Fibroblast of upper back skin (primary cell): ENCODE measurements around the gene TRIM29.
"Not testable (repeated sequence)": the region's sequence is repeated elsewhere in the genome, so short reads cannot be mapped to it uniquely, and the experiment has no call there.

Experiments used
- DNase-seq: peaks from one replicate; pipeline ENCODE4 v3.0.0-alpha.2; 2013

The TRIM29 gene

DNA sequence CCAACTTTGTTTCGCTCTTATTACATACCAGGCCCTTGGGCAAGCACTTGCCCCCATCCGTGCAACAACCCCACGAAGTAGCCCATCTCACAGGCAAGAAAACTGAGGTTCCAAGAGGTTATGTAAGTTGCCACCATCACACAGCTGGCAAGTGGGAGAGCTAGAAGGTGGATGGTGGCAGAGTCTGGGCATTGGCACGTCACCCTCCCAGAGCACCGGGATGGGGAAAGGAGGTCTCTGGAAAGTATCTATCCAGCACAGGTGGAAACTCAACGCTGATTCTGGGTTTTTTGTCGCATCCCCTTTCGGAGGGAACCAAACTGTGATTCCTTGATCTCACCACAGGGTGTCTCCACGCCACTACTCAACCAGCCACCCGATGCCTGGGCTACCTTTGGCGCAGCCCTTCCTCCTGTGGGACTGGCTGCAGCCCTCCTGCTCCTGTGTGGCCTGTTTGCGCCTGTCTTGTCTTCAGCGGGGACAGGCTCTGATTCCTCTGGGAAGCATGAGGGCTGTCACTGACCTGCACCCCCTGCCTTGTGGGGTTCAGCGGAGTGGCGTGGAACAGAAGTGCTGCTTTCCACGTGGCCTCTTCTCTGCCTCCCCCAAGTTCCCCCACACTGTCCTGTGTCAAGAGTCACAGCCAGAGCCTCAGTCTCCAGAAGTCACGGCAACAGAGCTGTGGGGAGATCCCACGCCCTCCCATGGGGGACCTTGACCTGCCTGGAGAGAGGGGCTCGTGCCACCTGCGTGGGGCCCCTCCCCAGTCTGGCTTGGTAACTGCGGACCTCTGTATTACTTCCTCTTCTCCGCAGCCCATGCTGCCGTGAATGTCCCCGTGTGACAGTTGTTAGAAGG lies 34.4 kb upstream of the TRIM29 start:
- peak; percentile 64 for DNase-seq

DNA sequence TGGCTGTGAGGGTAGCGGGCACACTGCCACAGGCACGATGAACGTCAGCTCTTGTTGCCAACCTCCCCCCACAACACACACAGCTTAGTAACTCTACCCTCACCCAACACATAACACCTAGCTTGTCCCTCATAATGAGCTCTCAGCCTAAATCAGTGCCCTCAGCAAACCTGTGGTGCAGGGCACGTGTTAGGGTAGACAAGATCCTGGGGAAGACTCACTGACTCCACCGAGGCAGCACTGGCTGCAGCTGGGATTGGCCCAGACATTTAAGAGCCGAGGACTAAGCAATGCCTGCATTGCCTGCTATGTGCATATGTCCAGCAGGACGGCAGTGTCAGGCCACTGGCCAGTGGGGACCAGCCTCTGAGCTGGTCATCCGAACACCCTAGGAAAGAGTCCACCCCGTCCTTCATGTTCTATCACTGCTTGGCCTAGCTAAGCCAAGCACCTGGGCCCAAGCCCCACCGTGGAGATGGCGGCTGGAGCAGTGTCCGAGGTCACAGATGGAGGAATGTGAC lies 32.9 kb upstream of the TRIM29 start:
- no peak for DNase-seq

DNA sequence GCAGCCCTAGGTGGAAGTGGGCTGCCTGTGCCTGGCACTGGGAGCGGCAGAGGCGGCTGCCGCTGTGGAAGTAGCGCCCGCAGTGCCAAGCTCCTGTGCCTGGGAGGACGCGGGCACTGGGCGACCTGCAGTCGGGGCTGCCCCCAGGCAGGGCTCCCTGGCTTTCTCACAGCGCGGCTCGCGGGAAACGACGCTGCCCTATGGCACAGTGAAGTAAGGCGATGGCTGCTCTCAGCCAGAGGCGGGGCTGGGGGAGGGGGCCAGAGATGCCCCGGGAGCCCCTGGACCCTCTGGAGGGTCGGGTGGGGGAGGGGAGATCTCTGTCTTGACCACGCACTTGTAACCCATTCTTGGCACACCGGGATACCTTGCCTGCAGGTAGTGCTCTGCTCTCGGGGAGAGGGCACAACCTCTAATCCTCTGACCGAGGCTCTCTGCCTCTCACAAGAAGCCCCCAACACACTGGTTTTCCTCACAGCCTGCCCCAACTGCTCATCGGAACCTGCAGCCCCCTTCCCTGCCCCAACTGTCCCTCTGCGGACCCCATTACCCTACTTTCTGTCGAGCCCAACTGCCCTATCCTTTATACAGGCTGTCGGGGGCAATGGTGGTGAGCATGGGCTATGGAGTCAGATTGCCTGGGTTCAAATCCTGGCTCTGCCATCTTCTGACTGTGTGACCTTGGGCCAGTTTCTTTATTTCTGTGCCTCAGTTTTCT lies 32.2 kb upstream of the TRIM29 start:
- no peak for DNase-seq

DNA sequence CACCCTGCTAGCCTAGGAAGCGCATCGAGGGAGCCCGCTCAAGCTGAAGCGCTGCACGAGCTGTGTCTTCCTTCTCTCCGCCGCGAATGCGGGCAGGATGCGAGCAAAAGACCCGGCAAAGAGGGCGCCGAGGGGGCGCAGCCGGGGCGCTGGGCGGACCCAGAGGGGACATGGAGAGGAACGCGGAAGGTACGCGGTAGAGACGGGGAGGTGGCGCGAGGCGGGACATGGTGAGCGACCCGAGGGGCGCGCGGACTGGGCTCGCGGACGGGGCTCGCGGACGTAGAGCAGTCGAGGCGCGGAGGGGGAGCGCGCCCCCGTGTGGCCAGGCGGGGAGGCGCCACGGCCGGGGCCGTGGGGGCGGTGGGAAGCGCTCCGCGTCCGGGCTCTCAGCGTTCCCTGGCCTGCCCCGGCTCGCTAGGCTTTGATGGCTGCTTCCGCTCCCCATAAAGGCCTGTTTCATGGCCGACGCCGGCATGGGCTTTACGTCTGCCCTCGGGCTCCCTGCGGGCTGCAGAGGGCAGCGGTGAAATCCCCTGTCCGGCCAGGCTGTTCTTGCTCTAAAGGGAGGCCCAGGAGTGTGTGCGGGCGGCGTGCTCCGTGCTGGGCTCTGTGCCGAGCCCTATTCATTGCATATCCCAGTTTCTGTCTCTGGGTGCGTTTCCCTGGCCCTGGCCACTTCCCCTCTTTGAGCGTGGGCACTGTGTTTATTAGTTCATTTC lies 31.2 kb upstream of the TRIM29 start:
- peak; percentile 52 for DNase-seq

DNA sequence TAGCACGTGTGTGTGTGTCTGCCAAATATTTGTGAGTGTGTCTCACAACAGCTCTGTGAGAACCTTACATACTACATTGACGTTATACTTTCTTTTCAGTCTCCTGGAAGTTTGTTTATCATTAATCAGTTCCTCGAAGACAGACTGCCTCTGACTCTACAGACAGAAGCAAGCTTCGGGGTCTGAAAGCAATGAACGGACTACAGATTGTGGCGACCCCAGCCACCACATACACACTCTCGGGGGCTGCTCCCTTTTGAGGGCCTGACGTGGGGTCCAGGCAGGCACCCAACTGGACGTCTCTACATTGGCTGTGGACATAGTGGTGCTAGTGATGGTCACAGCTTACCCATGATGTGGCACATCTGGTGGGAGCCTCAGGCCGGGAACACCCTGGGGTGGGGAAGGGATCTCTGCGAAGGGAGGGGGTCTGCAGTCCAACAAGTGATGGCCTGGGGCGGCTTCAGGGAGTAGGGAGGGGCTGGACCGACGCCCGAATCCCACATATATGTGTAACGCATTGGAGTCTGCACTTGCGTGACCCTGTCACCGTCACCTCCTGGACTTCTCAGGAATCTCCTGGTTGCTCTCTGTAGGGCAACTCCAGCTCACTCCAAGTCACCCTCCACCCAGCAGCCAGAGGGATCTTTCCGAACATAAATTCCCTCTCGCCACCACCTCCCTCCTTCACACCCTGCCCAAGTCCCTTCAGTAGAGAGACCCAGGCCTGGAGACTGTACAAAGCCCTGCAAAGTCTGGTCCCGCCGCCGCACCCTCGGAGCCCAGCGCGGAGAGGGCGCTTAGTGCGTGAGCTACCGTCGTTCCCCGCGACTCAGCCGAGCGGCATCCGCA lies 30.4 kb upstream of the TRIM29 start:
- no peak for DNase-seq

DNA sequence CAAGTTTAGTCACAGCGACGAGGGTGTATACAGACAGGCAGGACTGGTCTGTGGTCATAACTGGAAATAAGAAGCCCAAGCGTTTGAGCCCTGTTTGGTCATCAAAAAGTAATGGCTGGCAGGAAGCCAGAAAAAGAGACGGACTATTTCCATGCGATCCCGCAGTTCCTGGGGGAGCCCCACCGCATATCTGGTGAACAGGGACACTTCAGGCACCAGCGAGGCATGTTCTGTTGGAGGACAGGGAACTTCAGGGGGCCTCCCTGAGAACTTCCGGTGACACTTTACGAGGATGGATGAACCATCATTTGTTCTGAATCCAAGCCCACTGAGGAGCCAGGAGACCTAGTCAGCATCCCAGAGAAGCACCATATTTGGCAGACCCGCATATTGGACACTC lies 29.7 kb upstream of the TRIM29 start:
- no peak for DNase-seq

DNA sequence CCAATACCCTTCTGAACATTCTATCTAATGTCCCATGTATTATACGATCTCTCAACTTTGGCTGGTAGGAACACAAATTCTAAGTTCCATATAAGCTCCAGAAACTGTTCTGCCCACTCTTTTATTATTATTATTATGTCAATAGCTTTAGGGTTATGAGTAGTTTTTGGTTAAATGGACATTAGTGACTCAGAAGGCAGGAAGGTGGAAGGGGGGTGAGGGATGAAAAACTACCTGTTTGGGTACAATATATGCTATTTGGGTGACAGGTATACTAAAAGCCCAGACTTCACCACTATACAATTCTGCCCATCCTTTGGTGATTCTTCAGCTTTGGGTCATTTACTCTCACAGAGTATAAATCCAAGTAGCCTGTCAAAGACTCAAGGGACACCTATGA lies 22.5 kb upstream of the TRIM29 start:
- DNase-seq, result no peak

DNA sequence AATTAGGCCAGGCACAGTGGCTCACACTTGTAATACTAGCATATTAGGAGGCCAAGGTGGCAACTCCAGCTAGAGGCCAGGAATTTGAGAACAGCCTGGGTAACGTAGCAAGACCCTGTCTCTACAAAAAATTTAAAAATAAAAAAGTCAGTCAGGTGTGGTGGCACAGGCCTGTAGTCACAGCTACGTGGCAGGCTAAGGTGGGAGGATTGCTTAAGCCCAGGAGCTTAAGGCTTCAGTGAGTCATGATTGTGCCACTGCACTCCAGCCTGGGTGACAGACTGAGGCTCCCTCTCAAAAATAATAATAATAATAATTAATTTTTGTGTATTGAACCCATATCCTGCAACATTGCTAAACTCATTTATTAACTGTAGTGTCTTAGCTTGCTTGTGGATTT lies 15.3 kb upstream of the TRIM29 start:
- no peak for DNase-seq

DNA sequence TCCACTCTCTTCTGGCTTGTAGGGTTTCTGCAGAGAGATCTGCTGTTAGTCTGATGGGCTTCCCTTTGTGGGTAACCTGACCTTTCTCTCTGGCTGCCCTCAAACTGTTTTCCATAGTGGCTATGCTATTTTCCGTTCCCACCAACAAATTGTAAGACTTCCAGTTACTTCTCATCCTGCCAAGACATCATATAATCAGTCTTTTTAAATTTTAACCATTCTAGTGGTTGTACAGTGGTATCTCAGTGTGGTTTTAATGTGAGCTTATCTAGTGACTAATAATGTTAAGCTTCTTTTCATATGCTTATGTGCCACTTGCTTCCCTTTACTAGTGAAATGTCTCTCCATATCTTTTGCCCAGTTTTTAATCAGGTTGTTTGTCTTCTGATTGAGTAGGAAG lies 13.6 kb upstream of the TRIM29 start:
- DNase-seq, result peak; percentile 22

DNA sequence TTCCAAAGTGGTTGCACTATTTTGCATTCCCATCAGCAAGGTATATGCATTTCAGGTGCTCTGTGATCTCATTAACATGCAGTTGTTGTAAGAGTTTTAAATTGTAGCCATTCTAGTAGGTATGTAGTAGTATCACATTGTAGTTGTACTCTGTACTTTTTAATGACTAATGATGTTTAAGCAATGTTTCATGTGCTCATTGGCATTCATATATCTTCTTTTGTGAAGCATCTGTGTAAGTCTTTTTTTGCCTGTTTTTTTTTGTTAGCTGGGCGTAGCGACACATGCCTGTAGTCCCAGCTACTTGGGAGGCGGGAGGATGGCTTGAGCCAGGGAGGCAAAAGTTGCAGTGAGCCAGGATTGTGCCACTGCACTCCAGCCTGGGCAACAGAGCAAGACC lies 11.3 kb upstream of the TRIM29 start:
- DNase-seq, result no peak

DNA sequence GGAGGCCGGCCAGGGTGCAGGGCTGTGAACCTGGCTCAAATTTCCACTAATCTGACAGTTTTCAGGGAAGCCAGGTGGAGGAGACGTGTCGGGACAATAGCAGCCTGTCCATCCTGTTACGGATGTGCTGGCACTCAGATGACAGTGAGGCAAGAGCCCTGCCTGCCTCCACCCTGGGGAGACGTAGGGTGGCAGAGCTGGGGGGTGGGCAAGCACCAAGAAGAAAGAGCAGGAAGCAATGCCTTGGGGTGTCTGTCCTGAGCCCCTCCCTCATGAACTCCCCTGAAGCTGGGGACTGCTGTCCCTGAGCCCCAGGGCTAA lies 10.0 kb upstream of the TRIM29 start:
- no peak for DNase-seq

DNA sequence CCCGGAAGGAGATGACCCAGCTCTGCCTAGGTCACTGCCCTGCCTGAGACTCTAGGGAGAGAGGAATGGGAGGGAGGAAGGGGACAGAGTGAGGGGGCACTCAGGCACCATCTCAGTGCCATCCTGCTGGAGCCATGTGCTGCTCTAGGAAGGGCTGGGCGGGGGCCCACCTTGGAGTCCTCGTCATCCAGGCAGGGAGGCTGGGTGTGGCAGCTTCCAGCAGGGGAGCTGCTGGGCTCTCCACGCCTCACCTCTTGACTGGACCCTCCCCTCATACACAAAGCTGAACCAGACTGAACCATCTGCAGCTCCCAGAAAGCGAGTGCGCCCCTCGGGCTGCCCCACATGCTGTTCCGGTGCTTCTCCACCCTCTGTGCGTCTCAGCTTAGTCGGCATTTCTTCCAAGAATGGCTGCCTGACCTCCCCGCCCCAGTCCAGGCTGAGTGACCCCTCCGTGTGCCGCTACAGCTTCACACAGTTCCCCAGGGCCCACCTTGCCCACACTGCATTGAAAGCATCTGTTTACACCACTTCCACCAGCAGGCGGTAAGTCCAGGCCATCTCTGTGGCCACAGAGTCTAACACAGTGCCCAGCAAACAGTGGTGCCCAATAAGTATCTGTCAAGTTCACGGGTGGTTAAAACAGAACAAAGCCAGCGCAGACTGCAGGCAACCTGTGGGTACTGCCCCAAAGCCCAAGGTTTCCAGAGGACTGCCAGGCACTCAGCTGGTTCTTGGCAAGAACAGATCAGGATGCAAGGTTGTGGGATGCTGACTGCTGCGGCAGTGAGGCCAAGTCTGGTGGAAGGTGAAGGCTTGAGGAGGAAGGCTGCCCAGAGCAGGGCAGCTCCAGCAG lies 9.4 kb upstream of the TRIM29 start:
- no peak for DNase-seq

DNA sequence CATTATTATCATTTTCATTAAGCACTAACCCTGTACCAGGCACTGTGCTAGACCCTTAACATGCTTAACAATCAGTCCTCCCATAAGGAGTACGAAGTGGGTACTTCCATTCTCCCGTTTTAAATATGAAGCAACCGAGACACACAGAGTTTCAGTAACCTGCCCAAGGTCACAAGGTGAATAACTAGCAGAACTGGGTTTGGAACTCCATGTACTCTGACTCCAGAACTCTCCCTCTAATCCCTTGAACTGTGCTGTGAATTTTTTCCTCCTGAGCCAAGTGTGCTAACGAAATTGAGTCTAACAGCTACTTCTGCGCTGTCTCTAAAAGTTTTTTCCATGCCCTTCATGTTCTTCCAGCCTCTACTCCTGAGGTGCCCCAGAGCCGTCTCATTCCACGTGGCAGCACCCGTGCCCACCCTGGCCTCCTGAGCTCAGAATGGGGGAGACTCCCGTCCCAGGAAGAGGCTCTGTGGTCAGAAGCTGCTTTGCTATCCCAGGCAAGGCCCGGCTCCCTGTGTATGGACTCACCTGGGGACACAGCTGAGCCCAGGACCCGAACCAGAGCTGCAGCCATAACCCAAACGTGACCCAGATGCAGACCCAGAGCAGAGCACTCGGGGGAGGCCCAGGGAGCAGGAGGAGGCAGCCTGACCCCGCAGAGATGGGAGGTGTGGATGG lies 8.6 kb upstream of the TRIM29 start:
- no peak for DNase-seq

DNA sequence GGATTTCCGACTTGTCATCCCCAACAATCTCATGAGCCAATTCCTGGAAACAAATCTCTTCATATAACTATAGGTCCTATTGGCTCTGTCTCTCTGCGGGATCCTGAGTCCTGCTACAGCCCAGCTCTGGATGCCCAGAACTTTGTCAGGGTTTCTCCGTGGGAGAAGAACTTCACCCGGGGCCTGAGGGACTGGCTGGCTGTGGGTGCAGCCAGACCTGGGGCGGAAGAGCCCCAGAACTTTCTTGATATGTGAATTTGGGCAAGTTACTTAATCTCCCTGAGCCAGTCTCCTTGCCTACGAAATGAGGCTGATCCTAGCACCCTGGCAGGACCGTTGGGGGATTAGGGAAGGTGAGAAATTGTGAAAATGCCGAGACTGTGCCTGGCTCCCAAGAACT lies 6.6 kb upstream of the TRIM29 start:
- DNase-seq, result no peak

DNA sequence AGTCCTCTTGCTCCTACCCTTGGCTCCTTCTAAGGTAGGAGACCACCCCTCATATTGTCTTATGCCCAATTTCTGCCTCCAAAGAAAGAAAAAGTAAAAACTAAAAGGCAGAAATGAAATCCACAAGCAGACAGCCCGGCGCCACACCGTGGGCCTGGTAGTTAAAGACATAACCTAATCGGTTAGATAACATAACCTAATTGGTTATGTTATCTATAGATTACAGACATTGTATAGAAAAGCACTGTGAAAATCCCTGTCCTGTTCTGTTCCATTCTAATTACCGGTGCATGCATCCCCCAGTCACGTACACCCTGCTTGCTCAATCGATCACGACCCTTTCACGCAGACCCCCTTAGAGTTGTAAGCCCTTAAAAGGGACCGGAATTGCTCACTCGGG lies 5.6 kb upstream of the TRIM29 start:
- DNase-seq, result not testable (repeated sequence)

DNA sequence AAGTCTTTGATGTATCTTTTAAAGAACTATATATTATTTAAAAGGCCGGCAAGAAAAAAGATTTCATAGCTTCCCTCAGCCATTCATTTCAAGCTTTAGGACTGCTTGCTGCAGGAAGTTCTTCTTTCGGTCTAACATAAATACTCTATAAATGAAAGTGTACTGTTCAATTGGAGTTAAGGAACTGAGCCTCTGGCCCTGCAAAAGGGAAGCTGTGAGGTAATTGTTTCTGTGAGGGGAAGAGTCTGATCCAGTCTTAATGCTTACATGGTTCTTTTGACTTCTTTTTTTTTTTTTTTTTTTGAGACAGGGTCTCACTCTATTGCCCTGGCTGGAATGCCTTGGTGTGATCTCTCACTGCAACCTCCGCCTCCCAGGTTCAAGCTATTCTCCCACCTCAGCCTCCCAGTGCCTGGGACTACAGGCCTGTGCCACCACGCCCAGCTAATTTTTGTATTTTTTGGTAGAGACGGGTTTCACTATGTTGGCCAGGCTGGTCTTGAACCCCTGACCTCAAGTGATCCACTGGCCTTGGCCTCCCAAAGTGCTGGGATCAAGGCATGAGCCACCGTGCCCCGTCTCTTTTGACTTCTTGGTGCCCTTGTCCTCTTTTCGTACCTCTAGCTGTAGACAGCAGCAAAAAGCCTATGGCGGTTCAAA lies 4.7 kb upstream of the TRIM29 start:
- DNase-seq, result no peak

DNA sequence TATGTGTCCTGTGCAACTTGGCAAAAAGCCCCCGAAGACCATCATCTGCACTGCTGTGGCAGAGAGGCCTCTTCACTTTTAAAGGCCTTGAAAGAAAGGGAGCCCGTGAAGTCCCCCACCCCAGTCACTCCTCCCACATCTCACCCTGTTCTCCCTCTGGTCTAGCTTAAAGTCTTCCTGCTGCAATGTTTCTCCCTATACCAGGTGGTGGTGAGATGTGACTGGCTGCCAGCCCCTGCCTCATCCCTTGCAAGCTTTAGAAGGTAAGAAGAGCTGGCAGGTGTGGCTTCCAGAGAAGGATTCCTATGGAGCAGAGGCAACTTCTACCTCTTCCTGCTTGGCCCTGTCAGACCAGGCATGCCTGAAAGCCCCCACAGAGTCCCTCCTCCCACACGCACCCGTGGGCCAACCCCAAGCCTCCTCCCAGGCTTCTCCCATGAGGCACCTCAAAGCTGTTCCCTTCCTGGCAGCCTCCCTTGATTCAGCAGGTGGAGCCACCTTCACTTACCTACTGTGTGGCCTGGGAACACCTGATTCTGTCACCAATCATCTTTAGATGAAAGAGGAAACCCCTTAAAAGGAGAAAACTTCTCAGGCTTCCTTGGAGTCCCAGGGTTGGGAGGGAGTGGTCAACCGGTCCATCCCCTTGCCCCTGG lies 4.0 kb upstream of the TRIM29 start:
- no peak for DNase-seq

DNA sequence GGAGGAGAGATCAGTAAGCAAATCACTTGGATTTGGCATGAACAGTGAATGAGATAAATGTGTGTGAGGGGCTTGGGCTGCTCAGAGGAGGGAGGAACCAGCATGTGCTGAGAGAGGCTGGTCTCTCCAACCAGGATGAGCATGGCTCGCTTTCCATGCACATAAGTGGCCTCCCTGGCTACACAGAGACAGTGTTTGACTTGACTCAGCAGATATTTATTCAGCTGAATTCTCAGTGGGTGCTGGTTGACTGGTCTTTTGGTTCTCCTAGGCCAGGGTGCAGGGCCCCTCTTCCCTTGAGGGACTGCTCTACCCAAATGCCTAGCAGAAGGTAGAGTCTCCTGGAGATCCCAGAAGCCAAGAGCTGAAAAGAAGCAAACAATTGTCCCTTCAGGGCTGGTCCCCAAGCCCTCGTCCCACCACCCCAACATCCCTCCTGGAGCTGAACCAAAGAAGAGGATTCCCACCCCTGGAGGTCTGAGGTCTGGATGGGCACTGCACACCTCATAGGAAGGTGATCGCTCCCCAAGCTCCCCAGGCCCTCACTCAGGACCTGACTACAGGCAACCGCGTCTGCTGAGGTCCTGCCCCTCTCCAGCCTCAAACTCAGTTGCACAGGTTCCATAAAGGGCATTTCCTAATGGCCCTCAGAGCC lies 3.3 kb upstream of the TRIM29 start:
- no peak for DNase-seq

DNA sequence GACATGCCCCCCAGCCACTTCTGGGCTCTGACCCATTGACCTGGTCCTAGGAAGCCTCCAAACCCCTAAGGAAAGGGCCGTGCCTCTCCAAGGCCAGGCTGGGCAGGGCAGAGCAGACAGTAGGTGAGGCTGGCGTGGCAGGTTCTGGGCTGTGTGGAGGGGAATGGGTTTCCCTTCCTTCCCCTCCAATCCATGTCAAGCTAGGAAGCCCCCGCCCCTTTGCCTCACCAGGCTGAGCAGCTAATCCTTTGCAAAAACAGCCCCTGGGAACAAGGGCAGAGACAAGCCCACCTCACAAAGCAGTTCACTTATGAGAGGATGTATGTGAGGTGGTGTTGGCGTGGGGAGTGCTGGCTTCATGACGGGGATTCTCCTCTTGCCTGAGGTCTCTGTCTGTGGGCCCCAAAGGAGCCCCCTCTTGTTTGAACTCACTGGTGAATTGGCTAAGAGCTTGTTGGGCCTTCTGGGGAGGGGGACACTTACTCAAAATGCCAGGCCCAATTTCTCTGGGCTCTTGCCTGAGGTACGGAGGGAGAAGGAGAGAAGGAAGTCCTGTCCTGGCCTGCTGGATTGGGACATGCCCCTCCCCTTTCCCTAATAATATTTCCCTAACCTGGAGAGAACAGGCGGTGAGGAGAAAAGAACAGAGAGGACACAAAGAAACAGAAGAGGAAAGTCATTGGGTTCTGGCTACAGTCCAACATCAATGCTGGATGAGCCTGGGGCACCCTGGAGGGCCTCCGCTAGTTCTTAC lies 1.6 kb upstream of the TRIM29 start:
- DNase-seq, result no peak
